GM23248 (cell line): ENCODE results near the gene RAB40AL.

Source experiments
- EZH2 ChIP-seq: fragments of 200-600 bp; sonication (generic); IDR thresholded peaks from 2 replicates; pipeline ENCODE4 v1.6.1; 2018; ENCODE audit warnings: antibody characterized with exemption, mild to moderate bottlenecking; ENCODE audit not compliant: insufficient read depth, poor library complexity, severe bottlenecking
- EZH2phosphoT487 ChIP-seq: fragments of 200-600 bp; sonication (generic); IDR thresholded peaks from 2 replicates; pipeline ENCODE4 v1.6.1; 2018; ENCODE audit warnings: antibody characterized with exemption, moderate library complexity, mild to moderate bottlenecking, low read depth; ENCODE audit not compliant: insufficient read depth

DNA sequence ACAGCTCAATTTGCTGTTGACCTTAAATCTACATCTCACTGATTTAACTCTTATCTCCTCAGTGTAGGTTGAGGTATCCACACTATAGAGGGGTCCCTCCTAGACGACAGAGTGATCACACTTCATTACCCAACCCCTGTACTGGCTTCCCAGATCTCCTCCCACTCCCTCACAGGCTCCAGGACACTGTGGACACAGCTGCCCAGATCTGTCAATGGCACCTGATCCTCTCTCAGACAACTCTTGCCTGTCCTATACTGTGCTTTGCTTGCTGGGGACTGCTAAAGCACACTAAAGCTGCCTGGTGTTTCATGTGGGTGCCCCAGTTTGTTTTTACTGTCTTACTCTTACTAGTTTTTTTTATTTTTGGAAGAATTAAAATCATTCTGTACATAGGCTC lies 27.9 kb downstream of the RAB40AL start:
- no peak for TF ChIP-seq EZH2
- no peak for TF ChIP-seq EZH2phosphoT487
